GM13977 (cell line): ENCODE results near the gene OR9Q2.
"Not testable (repeated sequence)": the region's sequence is repeated elsewhere in the genome, so short reads cannot be mapped to it uniquely, and the experiment has no call there.

Source experiments
- DNase-seq: peaks from one replicate; pipeline ENCODE4 v3.0.0; 2012; ENCODE audit warnings: low spot score
- in situ Hi-C: fragments of 300-500 bp; cut with MboI; formaldehyde crosslinking; loops from one replicate; pipeline ENCODE4 v1.12.0; 2022; ENCODE audit warnings: low sequenced_read_pairs, low pct_unique_long_range_greater_than_20kb, mixed read lengths, inconsistent platforms; ENCODE audit not compliant: unreplicated experiment
- TF ChIP-seq, protein P1 (sequence below): IDR thresholded peaks from 2 replicates; pipeline ENCODE4 v1.5.1; 2012; ENCODE audit warnings: mild to moderate bottlenecking, control low read depth; ENCODE audit not compliant: insufficient read depth; ENCODE audit errors: extremely low read depth, missing control alignments

Gene OR9Q2

DNA sequence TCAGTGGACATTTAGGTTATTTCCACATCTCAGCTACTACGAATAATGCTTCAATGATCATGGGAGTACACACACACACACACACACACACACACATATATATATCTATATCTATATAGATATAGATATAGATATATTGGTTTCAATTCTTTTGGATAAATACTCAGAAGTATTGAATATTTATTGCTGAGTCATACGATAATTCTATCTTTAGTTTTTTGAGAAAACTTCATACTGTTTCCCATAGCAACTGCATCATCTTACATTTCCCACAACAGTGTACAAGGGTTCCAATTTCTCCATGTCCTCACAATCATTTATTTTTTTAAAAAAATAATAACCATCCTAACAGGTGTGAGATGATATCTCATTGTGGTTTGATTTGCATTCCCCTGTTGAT is 7.1 kb downstream of the OR9Q2 start:
- TF ChIP-seq, protein P1, sequence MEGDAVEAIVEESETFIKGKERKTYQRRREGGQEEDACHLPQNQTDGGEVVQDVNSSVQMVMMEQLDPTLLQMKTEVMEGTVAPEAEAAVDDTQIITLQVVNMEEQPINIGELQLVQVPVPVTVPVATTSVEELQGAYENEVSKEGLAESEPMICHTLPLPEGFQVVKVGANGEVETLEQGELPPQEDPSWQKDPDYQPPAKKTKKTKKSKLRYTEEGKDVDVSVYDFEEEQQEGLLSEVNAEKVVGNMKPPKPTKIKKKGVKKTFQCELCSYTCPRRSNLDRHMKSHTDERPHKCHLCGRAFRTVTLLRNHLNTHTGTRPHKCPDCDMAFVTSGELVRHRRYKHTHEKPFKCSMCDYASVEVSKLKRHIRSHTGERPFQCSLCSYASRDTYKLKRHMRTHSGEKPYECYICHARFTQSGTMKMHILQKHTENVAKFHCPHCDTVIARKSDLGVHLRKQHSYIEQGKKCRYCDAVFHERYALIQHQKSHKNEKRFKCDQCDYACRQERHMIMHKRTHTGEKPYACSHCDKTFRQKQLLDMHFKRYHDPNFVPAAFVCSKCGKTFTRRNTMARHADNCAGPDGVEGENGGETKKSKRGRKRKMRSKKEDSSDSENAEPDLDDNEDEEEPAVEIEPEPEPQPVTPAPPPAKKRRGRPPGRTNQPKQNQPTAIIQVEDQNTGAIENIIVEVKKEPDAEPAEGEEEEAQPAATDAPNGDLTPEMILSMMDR, result no peak
- in situ Hi-C loops, result no loop called here
- DNase-seq, result no peak

DNA sequence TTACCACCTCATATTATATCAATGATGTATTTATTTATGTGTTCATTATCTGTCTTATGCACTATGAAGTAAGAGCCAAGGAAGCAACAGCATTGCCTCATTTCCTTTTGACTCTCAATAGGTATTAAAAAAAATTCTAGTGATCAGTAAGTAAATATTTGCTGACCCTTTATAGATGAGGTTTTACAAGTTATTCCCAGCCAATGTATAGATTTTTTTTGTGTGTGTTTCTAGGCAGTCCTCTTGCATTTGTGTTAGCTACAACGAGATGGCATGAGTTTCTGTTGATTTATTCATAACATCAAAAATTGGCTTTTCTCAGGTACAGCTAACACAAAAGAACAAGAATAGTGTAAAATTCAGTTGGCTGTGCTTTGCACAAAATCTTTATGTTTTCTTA is 10.4 kb downstream of the OR9Q2 start:
- in situ Hi-C loops, result no loop called here
- no peak for DNase-seq
- TF ChIP-seq, protein P1, result no peak

DNA sequence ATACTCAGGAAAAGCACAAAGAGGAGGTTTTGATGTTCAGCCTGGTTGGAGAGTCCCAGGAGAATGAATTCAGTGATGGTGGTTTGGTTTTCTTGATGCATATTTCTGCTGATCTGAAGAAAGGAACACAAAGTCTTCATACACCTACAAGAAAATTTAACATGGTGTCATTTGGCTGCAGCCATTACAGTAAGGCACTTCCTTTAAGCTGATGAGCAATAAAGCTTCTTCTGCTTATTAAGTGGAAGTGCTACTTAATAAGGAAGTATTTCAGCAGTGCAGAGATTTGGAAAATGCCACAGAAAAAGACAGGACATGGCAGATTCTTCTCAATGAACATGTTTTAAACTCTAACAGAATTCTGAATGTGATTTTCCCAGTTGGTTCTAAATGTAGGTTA is 15.2 kb downstream of the OR9Q2 start, which contains the start of gene OR1S2:
Gene OR1S2 (minus strand): TSS at position 101 of the 400 bp plus-strand sequence. CDS start 0 bp downstream, at position 101.
- TF ChIP-seq, protein P1, result no peak
- no peak for DNase-seq
- in situ Hi-C loops, result no loop called here

DNA sequence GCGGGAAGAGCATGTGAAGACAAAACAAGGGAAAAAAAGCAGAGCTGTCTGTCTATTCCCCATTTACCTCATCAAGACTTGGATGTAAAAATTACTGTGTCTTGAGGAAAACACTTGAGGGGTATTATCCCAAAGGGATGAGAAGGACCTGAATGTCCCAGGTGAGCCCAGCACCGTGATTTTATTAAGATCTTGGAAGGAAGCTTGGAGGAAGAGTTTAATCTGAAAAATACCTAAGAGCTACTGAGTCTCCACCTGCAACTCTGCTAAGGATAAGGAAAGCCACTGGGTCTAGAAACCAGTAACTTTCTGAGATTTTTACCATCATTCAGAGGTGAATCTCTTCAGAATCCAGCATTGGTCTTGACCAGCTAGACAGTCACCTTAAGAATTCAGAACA is 23.6 kb downstream of the OR9Q2 start, which contains the start of gene OR1S1:
Gene OR1S1 (plus strand): TSS at position 301 of the 400 bp plus-strand sequence.
- DNase-seq, in situ Hi-C loops: not testable (repeated sequence)

DNA sequence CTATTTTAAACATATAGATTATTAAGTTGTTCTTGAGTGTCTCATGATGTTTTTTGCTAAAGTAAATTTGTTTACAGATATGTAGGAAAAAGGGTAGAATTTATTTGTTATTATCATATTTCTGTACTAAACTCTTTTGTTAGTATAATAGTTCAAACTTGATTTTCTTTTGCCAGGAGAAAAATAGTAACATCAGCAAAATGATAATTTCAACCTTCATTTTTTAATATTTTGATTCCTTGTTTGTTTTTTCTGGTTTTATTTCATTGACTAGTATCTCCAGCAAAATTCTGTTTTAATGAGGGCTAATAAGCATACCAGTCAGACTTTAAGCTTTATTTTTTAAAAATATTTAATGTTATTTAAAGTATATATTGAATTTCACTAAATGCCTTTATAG is 27.6 kb downstream of the OR9Q2 start:
- DNase-seq, result no peak
- TF ChIP-seq, protein P1, result no peak
- in situ Hi-C loops, result no loop called here

GRCh38 chr11:58222721-58223120 is 33.9 kb downstream of the OR9Q2 start:
- TF ChIP-seq, protein P1, result no peak
- in situ Hi-C loops, result no loop called here
- no peak for DNase-seq

DNA sequence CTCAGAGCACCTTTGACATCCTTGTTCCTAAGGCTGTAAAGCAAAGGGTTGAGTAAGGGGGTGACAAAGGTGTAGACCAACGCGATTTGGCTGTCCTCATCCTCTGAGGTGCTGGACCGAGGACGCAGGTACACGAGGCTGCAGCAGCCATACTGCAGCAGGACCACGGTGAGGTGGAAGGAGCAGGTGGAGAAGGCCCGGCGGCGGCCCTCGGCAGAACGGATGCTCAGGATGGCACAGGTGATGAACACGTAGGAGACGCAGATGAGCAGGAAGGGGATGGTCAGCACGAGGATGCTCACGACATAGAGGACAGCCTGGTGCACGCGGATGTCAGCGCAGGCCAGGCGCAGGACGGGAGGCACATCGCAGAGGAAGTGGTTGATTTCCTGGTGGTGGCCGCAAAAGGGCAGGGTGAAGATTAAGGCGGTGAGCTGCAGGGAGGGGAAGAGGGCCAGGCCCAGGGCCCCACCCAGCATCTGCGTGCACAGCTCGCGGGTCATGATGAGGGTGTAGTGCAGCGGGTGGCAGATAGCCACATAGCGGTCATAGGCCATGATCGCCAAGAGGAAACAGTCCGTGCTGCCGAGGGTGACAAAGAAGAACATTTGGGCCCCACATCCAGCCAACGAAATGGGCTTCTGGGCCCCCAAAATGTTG is 39.2 kb downstream of the OR9Q2 start:
- in situ Hi-C loops, result no loop called here
- no peak for DNase-seq
- TF ChIP-seq, protein P1, result no peak
